K562 treated with DMSO at 1 percent for 24 hours (cell line): ENCODE measurements around the gene DPYSL4. TPM values are rescaled to one million over a fixed set of nuclear protein-coding genes. Genes with fewer than 3 reads are reported as not detected.

ENCODE experiments used
- total RNA-seq: library from RNA; unstranded; fragments of 300-600 nt; gene quantifications from 2 replicates; pipeline ENCODE4 v1.2.3, GENCODE V29; 2022; ENCODE audit warnings: low read depth; ENCODE audit not compliant: insufficient read depth

The DPYSL4 gene
- total RNA-seq, result 0.25 TPM in 2 replicates

GRCh38 chr10:132186488-132187429 is at the start of gene DPYSL4:
DPYSL4 (plus strand) TSS chr10:132186948; CDS start chr10:132187064, 116 bp downstream.

Other genes with a start within 250 kb of the DPYSL4 start
- 18.2 and 25.3 TPM in 2 replicates for gene BNIP3, start 205.0 kb upstream of the DPYSL4 start, total RNA-seq
- gene JAKMIP3, start 121.0 kb upstream of the DPYSL4 start, total RNA-seq, result 0.37 and 0.43 TPM in 2 replicates
- gene STK32C, start 121.0 kb downstream of the DPYSL4 start, total RNA-seq, result 23.5 and 25.5 TPM in 2 replicates
- gene LRRC27, start 145.2 kb downstream of the DPYSL4 start, total RNA-seq, result 2.2 and 3.1 TPM in 2 replicates
- 10.0 and 12.5 TPM in 2 replicates for gene PWWP2B, start 210.3 kb downstream of the DPYSL4 start, total RNA-seq